K562 (cell line): ENCODE measurements around the gene METAP2.

Experiments
- CTCF ChIP-seq, 3 experiments: IDR thresholded peaks in 2 of 3; conservative IDR thresholded peaks in 1 of 3; 2 replicates each; pipeline ENCODE4 v1.5.1; 2011 to 2012; ENCODE audit warnings: low read length in 3 of 3, mild to moderate bottlenecking in 3 of 3, control low read depth in 2 of 3, improper control_type of control experiment in 1 of 3, inconsistent platforms in 1 of 3, low read depth in 1 of 3, mixed read lengths in 1 of 3, moderate library complexity in 1 of 3; ENCODE audit not compliant: insufficient read depth in 2 of 3
- RNF2 ChIP-seq: sonication (generic); IDR thresholded peaks from 2 replicates; pipeline ENCODE4 v1.6.1; 2016
- SIRT6 ChIP-seq: IDR thresholded peaks from one replicate; pipeline ENCODE4 v1.6.1; 2012; ENCODE audit warnings: low read depth, mild to moderate bottlenecking, control low read depth, inconsistent platforms, low read length, moderate library complexity
- SPI1 ChIP-seq: IDR thresholded peaks from 2 replicates; pipeline ENCODE4 v1.6.1; 2011; ENCODE audit warnings: low read depth, low read length, control low read depth, borderline replicate concordance
- TAF1 ChIP-seq: IDR thresholded peaks from 2 replicates; pipeline ENCODE4 v1.6.1; 2011; ENCODE audit warnings: mild to moderate bottlenecking, low read length, moderate library complexity; ENCODE audit not compliant: insufficient read depth, control insufficient read depth, severe bottlenecking; ENCODE audit errors: extremely low read depth
- TF ChIP-seq, protein P1 (sequence below): fragments of 150-350 bp; IDR thresholded peaks from 2 replicates; pipeline ENCODE4 v1.6.1; 2014; ENCODE audit warnings: low read depth, mild to moderate bottlenecking, low read length, borderline replicate concordance

DNA sequence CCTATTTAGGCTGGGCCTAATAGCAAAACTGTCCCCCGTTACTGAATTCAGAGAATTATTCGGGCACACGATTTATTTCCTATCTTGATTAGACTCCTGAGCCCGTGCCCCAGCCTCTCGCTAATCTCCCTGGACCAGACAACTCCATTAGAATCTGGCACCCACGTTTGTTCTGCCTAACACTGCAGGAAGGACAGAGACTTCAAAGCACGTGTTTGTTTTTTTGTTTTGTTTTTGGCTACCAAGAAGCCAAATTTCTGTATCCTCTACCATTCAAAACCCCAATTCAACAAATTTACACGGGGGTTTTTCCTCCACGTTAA lies 72.5 kb downstream of the METAP2 start:
- TF ChIP-seq CTCF (IDR thresholded peaks at IDR 0.05 in 2 of 3, conservative IDR thresholded peaks at IDR 0.05 in 1 of 3; ENCODE audit: insufficient read depth in 2 of 3, low read depth in 1 of 3, low read length in 3 of 3): no peak
- TF ChIP-seq, protein P1, sequence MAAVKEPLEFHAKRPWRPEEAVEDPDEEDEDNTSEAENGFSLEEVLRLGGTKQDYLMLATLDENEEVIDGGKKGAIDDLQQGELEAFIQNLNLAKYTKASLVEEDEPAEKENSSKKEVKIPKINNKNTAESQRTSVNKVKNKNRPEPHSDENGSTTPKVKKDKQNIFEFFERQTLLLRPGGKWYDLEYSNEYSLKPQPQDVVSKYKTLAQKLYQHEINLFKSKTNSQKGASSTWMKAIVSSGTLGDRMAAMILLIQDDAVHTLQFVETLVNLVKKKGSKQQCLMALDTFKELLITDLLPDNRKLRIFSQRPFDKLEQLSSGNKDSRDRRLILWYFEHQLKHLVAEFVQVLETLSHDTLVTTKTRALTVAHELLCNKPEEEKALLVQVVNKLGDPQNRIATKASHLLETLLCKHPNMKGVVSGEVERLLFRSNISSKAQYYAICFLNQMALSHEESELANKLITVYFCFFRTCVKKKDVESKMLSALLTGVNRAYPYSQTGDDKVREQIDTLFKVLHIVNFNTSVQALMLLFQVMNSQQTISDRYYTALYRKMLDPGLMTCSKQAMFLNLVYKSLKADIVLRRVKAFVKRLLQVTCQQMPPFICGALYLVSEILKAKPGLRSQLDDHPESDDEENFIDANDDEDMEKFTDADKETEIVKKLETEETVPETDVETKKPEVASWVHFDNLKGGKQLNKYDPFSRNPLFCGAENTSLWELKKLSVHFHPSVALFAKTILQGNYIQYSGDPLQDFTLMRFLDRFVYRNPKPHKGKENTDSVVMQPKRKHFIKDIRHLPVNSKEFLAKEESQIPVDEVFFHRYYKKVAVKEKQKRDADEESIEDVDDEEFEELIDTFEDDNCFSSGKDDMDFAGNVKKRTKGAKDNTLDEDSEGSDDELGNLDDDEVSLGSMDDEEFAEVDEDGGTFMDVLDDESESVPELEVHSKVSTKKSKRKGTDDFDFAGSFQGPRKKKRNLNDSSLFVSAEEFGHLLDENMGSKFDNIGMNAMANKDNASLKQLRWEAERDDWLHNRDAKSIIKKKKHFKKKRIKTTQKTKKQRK: no peak
- TF ChIP-seq TAF1: no peak
- no peak for TF ChIP-seq RNF2
- no peak for TF ChIP-seq SIRT6
- no peak for TF ChIP-seq SPI1
